Measurements from ENCODE around the gene SDR42E1. TPM values are rescaled to one million over a fixed set of nuclear protein-coding genes. Genes with fewer than 3 reads are reported as not detected.

SDR42E1 gene
- total RNA-seq, 6 experiments from 2014 or later, result 3.4 to 5.9 (median 4.5) TPM

DNA sequence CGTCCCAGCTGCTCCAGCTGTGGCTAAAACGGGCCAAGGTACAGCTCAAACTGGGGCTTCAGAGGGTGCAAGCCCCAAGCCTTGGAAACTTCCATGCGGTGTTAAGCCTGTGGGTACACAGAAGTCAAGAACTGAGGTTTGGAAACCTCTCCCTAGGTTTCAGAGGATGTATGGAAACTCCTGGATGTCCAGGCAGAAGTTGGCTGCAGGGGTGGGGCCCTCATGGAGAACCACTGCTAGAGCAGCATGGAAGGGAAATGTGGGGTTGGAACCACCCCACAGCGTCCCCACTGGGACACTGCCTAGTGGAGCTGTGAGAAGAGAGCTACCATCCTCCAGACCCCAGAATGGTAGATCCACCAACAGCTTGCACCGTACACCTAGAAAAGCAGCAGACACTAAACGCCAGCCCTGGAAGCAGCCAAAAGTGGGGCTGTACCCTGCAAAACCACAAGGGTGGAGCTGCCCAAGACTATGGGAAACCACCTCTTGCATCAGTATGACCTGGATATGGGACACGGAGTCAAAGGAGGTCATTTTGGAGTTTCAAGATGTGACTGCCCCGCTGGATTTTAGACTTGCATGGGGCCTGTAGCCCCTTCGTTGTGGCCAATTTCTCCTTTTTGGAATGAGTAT lies 2.2 kb downstream of the SDR42E1 start:
- Histone ChIP-seq H3K4me3 (no peak overlapping the region), H3K36me3 (no peaks in the 10 kb centered on the region), H3K4me1 (no peaks in the 10 kb centered on the region), H3K27me3 (no peaks in the 10 kb centered on the region), H3K27ac (no peak overlapping the region), H3K9me3 (no peaks in the 10 kb centered on the region)
- no peak for TF ChIP-seq POLR2A (IDR thresholded peaks at IDR 0.05)
- TF ChIP-seq, protein P1, sequence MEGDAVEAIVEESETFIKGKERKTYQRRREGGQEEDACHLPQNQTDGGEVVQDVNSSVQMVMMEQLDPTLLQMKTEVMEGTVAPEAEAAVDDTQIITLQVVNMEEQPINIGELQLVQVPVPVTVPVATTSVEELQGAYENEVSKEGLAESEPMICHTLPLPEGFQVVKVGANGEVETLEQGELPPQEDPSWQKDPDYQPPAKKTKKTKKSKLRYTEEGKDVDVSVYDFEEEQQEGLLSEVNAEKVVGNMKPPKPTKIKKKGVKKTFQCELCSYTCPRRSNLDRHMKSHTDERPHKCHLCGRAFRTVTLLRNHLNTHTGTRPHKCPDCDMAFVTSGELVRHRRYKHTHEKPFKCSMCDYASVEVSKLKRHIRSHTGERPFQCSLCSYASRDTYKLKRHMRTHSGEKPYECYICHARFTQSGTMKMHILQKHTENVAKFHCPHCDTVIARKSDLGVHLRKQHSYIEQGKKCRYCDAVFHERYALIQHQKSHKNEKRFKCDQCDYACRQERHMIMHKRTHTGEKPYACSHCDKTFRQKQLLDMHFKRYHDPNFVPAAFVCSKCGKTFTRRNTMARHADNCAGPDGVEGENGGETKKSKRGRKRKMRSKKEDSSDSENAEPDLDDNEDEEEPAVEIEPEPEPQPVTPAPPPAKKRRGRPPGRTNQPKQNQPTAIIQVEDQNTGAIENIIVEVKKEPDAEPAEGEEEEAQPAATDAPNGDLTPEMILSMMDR (IDR thresholded peaks at IDR 0.05), result no peak
- WGBS (ENCODE audit: insufficient coverage, low coverage, low lambda C conversion rate, missing lambda C conversion rate), result 86% methylated on average over 6 of the region's 9 CpGs
- no peak for ATAC-seq
- intact Hi-C loops (cut with DNase I), result no loop called here
- DNase-seq, result no peak

DNA sequence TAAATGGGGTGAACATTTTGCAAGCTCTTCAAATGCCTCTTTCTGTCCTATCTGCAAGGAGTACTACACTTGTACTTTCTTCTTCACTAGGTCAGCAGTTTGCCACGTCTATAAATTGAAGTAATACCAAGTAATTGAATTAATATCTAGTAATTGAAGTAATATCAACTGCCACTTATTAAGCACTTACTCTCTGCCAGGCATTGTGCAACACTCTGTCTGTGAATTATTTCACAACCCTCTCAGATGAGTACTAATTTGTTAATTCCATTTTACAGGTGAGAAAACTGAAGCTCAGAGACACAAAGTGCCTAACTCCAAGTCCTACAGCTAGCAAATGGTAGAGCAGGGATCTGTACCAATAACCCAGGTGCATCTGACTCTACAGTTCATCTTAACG lies 4.1 kb downstream of the SDR42E1 start:
- Histone ChIP-seq H3K27ac (no peak overlapping the region), H3K27me3 (no peaks in the 10 kb centered on the region), H3K4me1 (no peaks in the 10 kb centered on the region), H3K4me3 (no peak overlapping the region), H3K36me3 (no peaks in the 10 kb centered on the region), H3K9me3 (no peaks in the 10 kb centered on the region)
- DNase-seq (no peak), ATAC-seq (no peak)
- TF ChIP-seq, protein P1 (IDR thresholded peaks at IDR 0.05), result no peak
- no peak for TF ChIP-seq POLR2A (IDR thresholded peaks at IDR 0.05)
- intact Hi-C loops (cut with DNase I), result no loop called here
- 77% methylated on average over 2 of the region's 2 CpGs for WGBS (ENCODE audit: insufficient coverage, low coverage, low lambda C conversion rate, missing lambda C conversion rate)

DNA sequence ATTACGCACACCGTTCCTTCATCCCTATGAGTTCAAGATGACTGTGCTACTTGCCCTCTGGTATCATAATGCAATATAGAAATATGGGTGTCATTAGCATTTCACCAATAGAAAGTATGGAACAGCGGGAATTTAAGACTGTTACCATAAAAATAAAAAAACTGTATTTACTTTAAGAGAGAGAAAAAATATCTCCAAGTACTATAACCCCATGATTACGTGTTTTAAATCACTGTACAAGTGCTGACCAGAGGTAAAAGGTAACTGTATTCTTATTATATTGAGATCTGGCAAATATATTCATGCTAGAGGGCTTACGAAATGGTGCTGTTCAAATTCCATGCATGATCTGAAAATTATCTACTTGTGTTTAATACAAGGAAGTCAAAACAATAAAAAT lies 5.2 kb downstream of the SDR42E1 start:
- WGBS (ENCODE audit: insufficient coverage, low coverage, low lambda C conversion rate, missing lambda C conversion rate), result 85% methylated on average over 5 of the region's 5 CpGs
- Histone ChIP-seq H3K4me3 (no peak overlapping the region), H3K36me3 (no peaks in the 10 kb centered on the region), H3K27me3 (no peaks in the 10 kb centered on the region), H3K9me3 (no peaks in the 10 kb centered on the region), H3K27ac (no peak overlapping the region), H3K4me1 (no peaks in the 10 kb centered on the region)
- no peak for TF ChIP-seq POLR2A (IDR thresholded peaks at IDR 0.05)
- TF ChIP-seq, protein P1 (IDR thresholded peaks at IDR 0.05), result no peak
- intact Hi-C loops (cut with DNase I), result no loop called here
- DNase-seq (no peak), ATAC-seq (no peak)

DNA sequence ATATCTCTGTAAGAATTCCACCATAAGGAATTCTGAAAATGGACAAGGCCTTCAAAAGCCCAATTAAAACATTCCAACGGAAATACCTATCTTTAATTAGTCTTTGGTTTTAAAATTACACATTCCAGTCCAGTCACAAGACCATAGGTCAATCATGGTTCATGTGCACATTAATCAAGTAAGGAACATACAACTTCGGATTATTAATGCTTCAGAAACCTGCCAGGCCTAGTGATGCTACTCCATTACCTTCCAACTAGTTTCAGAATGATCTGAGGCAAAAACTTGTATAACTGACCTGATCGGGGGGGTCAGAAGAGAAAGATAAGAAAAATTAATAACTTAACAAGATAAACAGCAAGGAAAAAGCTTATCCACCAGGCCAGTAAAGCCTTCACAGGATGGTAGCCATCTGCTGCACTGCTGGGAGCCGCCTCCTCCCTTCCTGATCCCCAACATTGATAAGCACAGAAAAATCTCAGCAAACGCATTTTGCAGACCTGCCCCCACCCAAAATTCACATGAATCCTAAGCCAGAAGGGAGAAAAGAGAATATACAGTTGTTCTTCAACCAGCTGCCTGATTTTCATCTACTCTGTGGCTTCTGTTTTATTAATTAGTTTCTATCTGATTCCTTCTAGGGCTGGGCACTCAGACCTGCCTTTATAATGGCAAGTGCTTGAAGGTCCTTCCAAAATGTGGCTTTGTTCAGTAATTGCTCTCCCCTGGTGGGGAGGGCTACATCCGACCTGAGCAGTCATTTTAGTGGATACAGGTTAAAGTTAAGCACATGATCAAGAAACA lies 6.0 kb downstream of the SDR42E1 start:
- H3K27ac ChIP-seq, result no peak overlapping the region
- no peaks in the 10 kb centered on the region for H3K4me1 ChIP-seq
- no peak overlapping the region for H3K4me3 ChIP-seq
- 59% methylated on average over 6 of the region's 6 CpGs for WGBS (ENCODE audit: insufficient coverage, low coverage, low lambda C conversion rate, missing lambda C conversion rate)
- peaks cover 0 to under 1% (median 0%) of the 10 kb centered on the region in 4 donors for H3K36me3 ChIP-seq
- DNase-seq, result no peak
- no peaks in the 10 kb centered on the region for H3K9me3 ChIP-seq
- ATAC-seq, result no peak
- intact Hi-C loops (cut with DNase I), result no loop called here
- no peak for TF ChIP-seq POLR2A (IDR thresholded peaks at IDR 0.05)
- TF ChIP-seq, protein P1 (IDR thresholded peaks at IDR 0.05), result no peak
- no peaks in the 10 kb centered on the region for H3K27me3 ChIP-seq
